ENCODE data around the gene SORCS3.

- TF ChIP-seq, protein P1, sequence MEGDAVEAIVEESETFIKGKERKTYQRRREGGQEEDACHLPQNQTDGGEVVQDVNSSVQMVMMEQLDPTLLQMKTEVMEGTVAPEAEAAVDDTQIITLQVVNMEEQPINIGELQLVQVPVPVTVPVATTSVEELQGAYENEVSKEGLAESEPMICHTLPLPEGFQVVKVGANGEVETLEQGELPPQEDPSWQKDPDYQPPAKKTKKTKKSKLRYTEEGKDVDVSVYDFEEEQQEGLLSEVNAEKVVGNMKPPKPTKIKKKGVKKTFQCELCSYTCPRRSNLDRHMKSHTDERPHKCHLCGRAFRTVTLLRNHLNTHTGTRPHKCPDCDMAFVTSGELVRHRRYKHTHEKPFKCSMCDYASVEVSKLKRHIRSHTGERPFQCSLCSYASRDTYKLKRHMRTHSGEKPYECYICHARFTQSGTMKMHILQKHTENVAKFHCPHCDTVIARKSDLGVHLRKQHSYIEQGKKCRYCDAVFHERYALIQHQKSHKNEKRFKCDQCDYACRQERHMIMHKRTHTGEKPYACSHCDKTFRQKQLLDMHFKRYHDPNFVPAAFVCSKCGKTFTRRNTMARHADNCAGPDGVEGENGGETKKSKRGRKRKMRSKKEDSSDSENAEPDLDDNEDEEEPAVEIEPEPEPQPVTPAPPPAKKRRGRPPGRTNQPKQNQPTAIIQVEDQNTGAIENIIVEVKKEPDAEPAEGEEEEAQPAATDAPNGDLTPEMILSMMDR (IDR thresholded peaks at IDR 0.05; ENCODE audit: low read depth, low read length, missing input control): no peak
- TF ChIP-seq, protein P2, sequence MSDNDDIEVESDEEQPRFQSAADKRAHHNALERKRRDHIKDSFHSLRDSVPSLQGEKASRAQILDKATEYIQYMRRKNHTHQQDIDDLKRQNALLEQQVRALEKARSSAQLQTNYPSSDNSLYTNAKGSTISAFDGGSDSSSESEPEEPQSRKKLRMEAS (IDR thresholded peaks at IDR 0.05): no peak
These were observed 471.8 kb downstream of the SORCS3 start for GRCh38 chr10:105112862-105113261.
